Measurements from ENCODE around the gene CASZ1. TPM values are rescaled to one million over a fixed set of nuclear protein-coding genes. Genes with fewer than 3 reads are reported as not detected.

Gene CASZ1
- total RNA-seq, 1 experiment from 2014 or later: 3.9 TPM

DNA sequence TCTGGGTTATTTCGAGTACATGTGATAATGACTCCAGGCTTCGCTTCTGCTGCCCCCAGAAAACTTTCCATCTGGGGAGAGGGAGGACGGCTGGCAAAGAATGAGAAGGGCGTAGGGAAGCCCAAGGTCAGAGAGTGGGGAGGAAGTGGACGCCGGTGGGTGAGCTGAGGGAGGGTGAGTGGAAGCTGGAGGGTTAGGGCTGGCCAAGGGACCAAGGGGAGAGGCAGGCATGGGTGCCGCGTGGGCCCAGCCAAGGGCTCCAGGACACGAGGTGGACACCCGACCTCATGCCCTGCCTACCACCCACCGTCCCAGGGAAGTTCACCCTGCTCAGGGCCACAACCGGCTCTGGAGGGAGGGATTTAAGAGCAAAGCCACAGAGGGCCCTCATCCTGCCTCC lies 75.8 kb downstream of the CASZ1 start:
- no peaks in the 10 kb centered on the region; the same call in 1 of the 2 replicates for H3K27me3 Mint-ChIP-seq (ENCODE audit: low read depth)
- no peak overlapping the region for H3T11ph ChIP-seq (ENCODE audit: low read length)

More for the DNA sequence above, 75.8 kb downstream of the CASZ1 start:
- Histone ChIP-seq H2AFZ (ENCODE audit: low read length) (no peak overlapping the region), H3K9ac (ENCODE audit: extremely low read depth, insufficient read length, low read length) (no peak overlapping the region), H3K23ac (ENCODE audit: insufficient read length, low read depth, low read length) (no peak overlapping the region), H3K23me2 (ENCODE audit: insufficient read length, low read depth, low read length, poor library complexity, severe bottlenecking) (no peaks in the 10 kb centered on the region), H2BK15ac (ENCODE audit: low read depth, low read length) (no peak overlapping the region), H2BK120ac (ENCODE audit: low read depth, low read length, poor library complexity, severe bottlenecking) (no peak overlapping the region), H3K4me1 (ENCODE audit: insufficient read depth, low read length) (no peaks in the 10 kb centered on the region; the same call in 1 of the 2 replicates), H4K8ac (replicated peaks; ENCODE audit: insufficient read length, low read depth, low read length) (no peak overlapping the region), H3K9me3 (ENCODE audit: control insufficient read depth, low read depth, low read length) (no peaks in the 10 kb centered on the region), H3K18ac (ENCODE audit: insufficient read length, low read depth, low read length) (no peak overlapping the region), H3K4me2 (ENCODE audit: insufficient read depth, insufficient read length, low read length) (no peak overlapping the region), H4K20me1 (ENCODE audit: control insufficient read depth, insufficient read depth, insufficient read length) (no peaks in the 10 kb centered on the region), H2AK5ac (ENCODE audit: insufficient read length, low read length) (no peak overlapping the region), H3K27ac (ENCODE audit: insufficient read length, low read depth, low read length) (no peak overlapping the region), H3K79me2 (ENCODE audit: insufficient read depth, low read length) (no peaks in the 10 kb centered on the region), H3K27me3 (ENCODE audit: insufficient read depth, low read length) (no peaks in the 10 kb centered on the region), H3K14ac (ENCODE audit: insufficient read depth, low read length) (peak overlapping the region; percentile 39; the same call in 1 of the 2 replicates), H3K79me1 (ENCODE audit: insufficient read depth, low read depth, low read length, poor library complexity, severe bottlenecking) (no peaks in the 10 kb centered on the region), H2BK12ac (ENCODE audit: insufficient read length, low read depth, low read length) (no peak overlapping the region), H4K91ac (ENCODE audit: insufficient read length, low read depth, low read length) (no peak overlapping the region), H4K5ac (ENCODE audit: insufficient read length, low read depth, low read length) (no peak overlapping the region), H3K4ac (ENCODE audit: low read depth, low read length) (no peak overlapping the region), H3K56ac (ENCODE audit: insufficient read length, low read depth, low read length) (no peak overlapping the region), H2BK5ac (ENCODE audit: insufficient read length, low read length) (no peak overlapping the region), H2BK20ac (ENCODE audit: low read depth, low read length, poor library complexity, severe bottlenecking) (no peak overlapping the region)
- no peaks in the 10 kb centered on the region for H3K36me3 Mint-ChIP-seq (ENCODE audit: insufficient read depth in 1 of 3, low read depth in 3 of 3)
- peak overlapping the region in 2 of 3 experiments; percentile 37 to 87; a peak in 1 of 7 replicates for H3K27ac Mint-ChIP-seq
- H3K4me3 Mint-ChIP-seq: no peak overlapping the region
- H3K4me1 Mint-ChIP-seq: peaks cover 23 to 46% of the 10 kb centered on the region in 2 experiments
- no peak for DNase-seq
- TF ChIP-seq, protein P1, sequence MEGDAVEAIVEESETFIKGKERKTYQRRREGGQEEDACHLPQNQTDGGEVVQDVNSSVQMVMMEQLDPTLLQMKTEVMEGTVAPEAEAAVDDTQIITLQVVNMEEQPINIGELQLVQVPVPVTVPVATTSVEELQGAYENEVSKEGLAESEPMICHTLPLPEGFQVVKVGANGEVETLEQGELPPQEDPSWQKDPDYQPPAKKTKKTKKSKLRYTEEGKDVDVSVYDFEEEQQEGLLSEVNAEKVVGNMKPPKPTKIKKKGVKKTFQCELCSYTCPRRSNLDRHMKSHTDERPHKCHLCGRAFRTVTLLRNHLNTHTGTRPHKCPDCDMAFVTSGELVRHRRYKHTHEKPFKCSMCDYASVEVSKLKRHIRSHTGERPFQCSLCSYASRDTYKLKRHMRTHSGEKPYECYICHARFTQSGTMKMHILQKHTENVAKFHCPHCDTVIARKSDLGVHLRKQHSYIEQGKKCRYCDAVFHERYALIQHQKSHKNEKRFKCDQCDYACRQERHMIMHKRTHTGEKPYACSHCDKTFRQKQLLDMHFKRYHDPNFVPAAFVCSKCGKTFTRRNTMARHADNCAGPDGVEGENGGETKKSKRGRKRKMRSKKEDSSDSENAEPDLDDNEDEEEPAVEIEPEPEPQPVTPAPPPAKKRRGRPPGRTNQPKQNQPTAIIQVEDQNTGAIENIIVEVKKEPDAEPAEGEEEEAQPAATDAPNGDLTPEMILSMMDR (conservative IDR thresholded peaks at IDR 0.05): no peak
- WGBS (ENCODE audit: extremely low coverage, insufficient read length, low lambda C conversion rate): no CpG with 5 or more reads among the region's 12 CpGs
- no peaks in the 10 kb centered on the region; a peak in 1 of 5 replicates for H3K9me3 Mint-ChIP-seq

Data from H9 (cell line).